Naive thymus-derived CD4-positive, alpha-beta T cell (primary cell): Measurements from ENCODE around the gene KCNC4. TPM values are rescaled to one million over a fixed set of nuclear protein-coding genes. Genes with fewer than 3 reads are reported as not detected.

Experiments
- polyA plus RNA-seq, 2 donors: library from polyadenylated mRNA; unstranded; fragments of 300-500 nt; fragmentation: Illumina TruSeq; gene quantifications; one replicate each; pipeline ENCODE4 v1.2.3, GENCODE V29; 2021
- total RNA-seq, 6 experiments: library from RNA in 5 of 6; stranded (reverse) in 5 of 6; gene quantifications; 1 replicate in 5 of 6; 2 replicates in 1 of 6; pipeline ENCODE4 v1.2.3 and lab custom pipeline; 2021 to 2026

KCNC4 gene
- total and polyA plus RNA-seq, 7 experiments from 2014 or later: 1.6 to 18.2 (median 10.1) TPM

Other genes starting within 250 kb of the KCNC4 start
- 10 to 100 TPM; 16.6 to 60.1 (median 37.1) TPM for gene AHCYL1, start 225.5 kb upstream of the KCNC4 start, total RNA-seq
- 10 to 100 TPM; 41.3 to 47.6 TPM for gene AHCYL1, start 225.5 kb upstream of the KCNC4 start, polyA plus RNA-seq
- 10 to 100 TPM; 42.4 to 83.9 (median 70.7) TPM for gene STRIP1, start 175.7 kb upstream of the KCNC4 start, total RNA-seq
- gene STRIP1, start 175.7 kb upstream of the KCNC4 start, polyA plus RNA-seq: 10 to 100 TPM; 21.4 to 35.2 TPM
- not detected for gene ALX3, start 139.6 kb upstream of the KCNC4 start, total RNA-seq
- gene ALX3, start 139.6 kb upstream of the KCNC4 start, polyA plus RNA-seq: not detected
- not detected for gene UBL4B, start 97.9 kb upstream of the KCNC4 start, total RNA-seq
- gene UBL4B, start 97.9 kb upstream of the KCNC4 start, polyA plus RNA-seq: not detected
- not detected for gene SLC6A17, start 59.8 kb upstream of the KCNC4 start, total RNA-seq
- gene SLC6A17, start 59.8 kb upstream of the KCNC4 start, polyA plus RNA-seq: not detected
- 10 to 100 TPM; 36.4 to 58.6 (median 46.3) TPM for gene RBM15, start 129.1 kb downstream of the KCNC4 start, total RNA-seq
- gene RBM15, start 129.1 kb downstream of the KCNC4 start, polyA plus RNA-seq: 10 to 100 TPM in 1 of 2 donors, 1 to 10 TPM in 1; 7.1 to 15.5 TPM
- gene SLC16A4, start 180.7 kb downstream of the KCNC4 start, total RNA-seq: under 1 TPM; 0.19 to 0.76 (median 0.32) TPM
- gene SLC16A4, start 180.7 kb downstream of the KCNC4 start, polyA plus RNA-seq: under 1 TPM; 0.24 to 0.93 TPM
- gene LAMTOR5, start 197.4 kb downstream of the KCNC4 start, total RNA-seq: 100 to 1,000 TPM in 1 of 5 experiments, 10 to 100 TPM in 4; 63.3 to 146 (median 69.4) TPM
- gene LAMTOR5, start 197.4 kb downstream of the KCNC4 start, polyA plus RNA-seq: 100 to 1,000 TPM; 226 to 238 TPM
- not detected for gene PROK1, start 240.8 kb downstream of the KCNC4 start, total RNA-seq
- not detected for gene PROK1, start 240.8 kb downstream of the KCNC4 start, polyA plus RNA-seq